OCI-LY3 (cell line): ENCODE results near the gene MOB4.

Experiments
- EZH2phosphoT487 ChIP-seq: fragments of 200-600 bp; shearing (Covaris generic); IDR thresholded peaks from 2 replicates; pipeline ENCODE4 v1.6.1; 2018; ENCODE audit warnings: antibody characterized with exemption, mixed run types, low read depth
- TF ChIP-seq, protein P1 (sequence below): fragments of 200-600, 300-600 bp; sonication (generic); IDR thresholded peaks from 2 replicates; pipeline ENCODE4 v1.5.1; 2014; ENCODE audit warnings: antibody characterized with exemption, low read length, low read depth

- TF ChIP-seq, protein P1, sequence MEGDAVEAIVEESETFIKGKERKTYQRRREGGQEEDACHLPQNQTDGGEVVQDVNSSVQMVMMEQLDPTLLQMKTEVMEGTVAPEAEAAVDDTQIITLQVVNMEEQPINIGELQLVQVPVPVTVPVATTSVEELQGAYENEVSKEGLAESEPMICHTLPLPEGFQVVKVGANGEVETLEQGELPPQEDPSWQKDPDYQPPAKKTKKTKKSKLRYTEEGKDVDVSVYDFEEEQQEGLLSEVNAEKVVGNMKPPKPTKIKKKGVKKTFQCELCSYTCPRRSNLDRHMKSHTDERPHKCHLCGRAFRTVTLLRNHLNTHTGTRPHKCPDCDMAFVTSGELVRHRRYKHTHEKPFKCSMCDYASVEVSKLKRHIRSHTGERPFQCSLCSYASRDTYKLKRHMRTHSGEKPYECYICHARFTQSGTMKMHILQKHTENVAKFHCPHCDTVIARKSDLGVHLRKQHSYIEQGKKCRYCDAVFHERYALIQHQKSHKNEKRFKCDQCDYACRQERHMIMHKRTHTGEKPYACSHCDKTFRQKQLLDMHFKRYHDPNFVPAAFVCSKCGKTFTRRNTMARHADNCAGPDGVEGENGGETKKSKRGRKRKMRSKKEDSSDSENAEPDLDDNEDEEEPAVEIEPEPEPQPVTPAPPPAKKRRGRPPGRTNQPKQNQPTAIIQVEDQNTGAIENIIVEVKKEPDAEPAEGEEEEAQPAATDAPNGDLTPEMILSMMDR = no peak
- no peak for TF ChIP-seq EZH2phosphoT487
Measured at GRCh38 chr2:197506658-197507057, 9.2 kb upstream of the MOB4 start.
